Activated CD4-positive, alpha-beta T cell treated with anti-CD3 and anti-CD28 coated beads, Interleukin-2, Interleukin-6, amounts not matched to agents 100 ng/mL and 50 ng/mL, durations not matched to agents 16 hours and 8 hours (primary cell): ENCODE data around the gene CTNNA3.
"Not testable (repeated sequence)": the region's sequence is repeated elsewhere in the genome, so short reads cannot be mapped to it uniquely, and the experiment has no call there.

Experiments
- DNase-seq: peaks from one replicate; pipeline ENCODE4 v3.0.0-alpha.2; 2020

Gene CTNNA3

DNA sequence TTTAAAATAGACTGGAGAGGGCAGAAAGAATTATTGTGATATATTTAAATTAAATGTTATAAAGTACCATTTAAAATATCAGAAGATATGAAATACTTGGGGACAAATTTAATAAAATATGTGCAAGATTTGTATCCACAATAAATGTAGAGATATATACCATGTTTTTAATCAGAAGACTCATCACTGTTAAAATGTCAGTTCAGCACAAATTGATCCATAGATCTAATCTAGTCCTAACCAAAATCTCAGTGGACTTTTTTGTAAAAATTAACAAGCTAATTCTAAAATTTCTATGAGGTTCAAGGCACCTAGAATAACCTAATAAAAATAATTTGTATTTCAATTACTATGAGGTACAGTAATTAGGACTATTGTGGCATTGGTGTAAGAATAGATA lies 96.4 kb downstream of the CTNNA3 start:
- no peak for DNase-seq

DNA sequence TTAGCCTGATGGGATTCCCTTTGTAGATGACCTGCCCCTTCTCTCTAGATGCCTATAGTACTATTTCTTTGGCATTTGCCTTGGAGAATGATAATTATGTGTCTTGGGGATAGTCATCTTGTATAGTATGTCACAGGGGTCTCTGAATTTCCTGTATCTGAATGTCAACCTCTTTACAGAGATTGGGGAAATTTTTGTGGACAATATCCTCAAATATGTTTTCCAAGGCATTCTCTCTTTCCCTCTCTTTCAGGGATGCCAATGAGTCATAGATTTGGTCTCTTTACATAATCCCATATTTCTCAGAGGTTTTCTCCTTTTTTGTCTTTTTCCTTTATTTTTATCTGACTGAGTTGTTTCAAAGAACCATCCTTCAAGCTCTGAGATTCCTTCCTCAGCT lies 99.4 kb downstream of the CTNNA3 start:
- no peak for DNase-seq

- DNase-seq, result no peak
Observed at GRCh38 chr10:67587771-67588170, 108.2 kb downstream of the CTNNA3 start.

GRCh38 chr10:67575532-67575931 lies 120.5 kb downstream of the CTNNA3 start:
- DNase-seq, result no peak

DNA sequence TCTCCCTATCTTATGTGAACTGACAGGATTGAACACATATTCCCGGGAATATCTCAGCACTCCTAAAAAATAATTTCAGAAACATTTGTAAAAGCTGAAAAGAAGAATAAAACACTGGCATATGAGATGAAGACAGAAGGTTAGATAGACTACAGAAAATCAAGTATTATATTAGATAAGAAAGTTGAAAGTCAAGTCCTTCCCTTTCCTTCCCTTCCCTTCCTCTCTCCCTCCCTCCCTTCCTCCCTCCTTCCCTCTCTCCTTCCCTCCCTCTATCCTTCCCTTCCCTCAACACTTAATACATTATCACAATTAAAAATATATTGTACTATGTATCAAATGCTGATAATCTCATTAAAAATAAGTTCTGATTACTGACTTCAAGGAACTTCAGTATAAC lies 122.5 kb downstream of the CTNNA3 start:
- DNase-seq, result no peak

GRCh38 chr10:67571503-67571902 lies 124.5 kb downstream of the CTNNA3 start:
- DNase-seq, result no peak

DNA sequence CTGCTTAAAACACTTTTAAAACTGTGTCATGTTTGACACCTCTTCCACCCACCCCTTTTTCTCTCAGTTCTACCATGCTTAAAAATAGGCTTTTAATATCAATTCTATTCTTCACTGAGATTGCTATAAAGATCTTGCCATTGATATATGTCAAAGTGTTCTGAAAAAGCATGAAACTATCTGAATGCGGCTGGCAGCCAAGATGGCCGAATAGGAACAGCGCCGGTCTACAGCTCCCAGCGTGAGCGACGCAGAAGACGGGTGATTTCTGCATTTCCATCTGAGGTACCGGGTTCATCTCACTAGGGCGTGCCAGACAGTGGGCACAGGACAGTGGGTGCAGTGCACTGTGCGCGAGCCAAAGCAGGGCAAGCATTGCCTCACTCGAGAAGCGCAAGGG lies 137.7 kb downstream of the CTNNA3 start:
- DNase-seq, result not testable (repeated sequence)

DNA sequence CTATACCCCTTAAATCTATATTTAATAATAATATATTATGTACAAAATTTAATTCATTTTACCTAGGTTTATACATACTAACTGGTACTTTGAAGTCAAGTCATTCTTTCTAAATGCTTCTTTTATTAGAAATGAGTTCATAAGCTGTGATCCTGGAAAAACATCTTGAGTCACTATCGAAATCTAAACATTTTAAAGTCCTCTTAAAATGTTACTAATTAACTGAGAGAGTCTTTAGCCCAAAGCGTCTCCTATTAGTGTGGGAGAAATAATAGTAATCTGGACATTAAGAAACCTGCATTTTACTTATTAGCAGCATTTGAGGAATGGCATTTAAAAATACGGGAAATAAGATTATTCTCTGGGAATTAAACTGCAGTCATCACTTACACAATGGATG lies 142.7 kb downstream of the CTNNA3 start:
- no peak for DNase-seq

- DNase-seq, result no peak
Observed at GRCh38 chr10:67550838-67551402, 145.1 kb downstream of the CTNNA3 start.

- no peak for DNase-seq
Observed at GRCh38 chr10:67550046-67550445, 145.9 kb downstream of the CTNNA3 start.

GRCh38 chr10:67549390-67549789 lies 146.6 kb downstream of the CTNNA3 start:
- DNase-seq, result no peak

DNA sequence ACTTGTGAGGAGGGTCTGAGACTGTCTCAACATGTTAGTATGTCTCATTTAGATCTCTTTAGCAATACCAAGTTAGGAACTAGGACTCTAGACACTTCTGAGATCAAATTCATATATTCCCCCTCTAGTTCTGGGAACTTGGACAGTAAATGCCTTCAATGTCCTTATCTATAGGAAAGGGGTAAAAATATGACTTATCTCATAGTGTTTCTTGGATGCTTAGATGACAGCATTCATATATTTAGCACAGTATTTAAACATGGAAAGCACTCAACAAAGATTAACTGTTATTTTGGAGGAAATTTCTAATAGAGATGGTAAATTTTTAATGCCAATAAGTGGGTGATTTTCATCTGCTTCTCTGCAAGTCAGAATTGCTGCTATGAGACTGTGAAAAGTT lies 154.6 kb downstream of the CTNNA3 start:
- DNase-seq, result no peak

DNA sequence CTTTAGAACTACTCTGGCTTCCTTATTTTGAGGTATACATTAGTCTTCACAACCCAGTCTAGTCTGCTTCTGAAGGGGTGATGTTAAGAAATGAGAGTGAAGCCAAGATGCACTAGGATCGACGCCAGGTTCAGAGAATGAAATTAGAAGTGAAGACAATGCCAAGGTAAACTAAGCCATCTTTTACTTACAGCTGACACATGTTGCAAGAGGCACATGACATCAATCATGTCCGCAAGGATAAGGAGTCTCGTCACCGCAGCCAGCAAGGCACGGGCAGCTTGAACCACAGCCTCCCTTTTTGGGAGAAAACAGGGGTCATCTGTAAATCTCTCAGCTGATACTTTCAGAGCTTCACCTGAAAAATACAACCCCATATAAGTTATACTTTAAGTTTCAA lies 156.7 kb downstream of the CTNNA3 start:
- DNase-seq, result no peak

- no peak for DNase-seq
Observed at GRCh38 chr10:67537906-67538305, 158.1 kb downstream of the CTNNA3 start.

DNA sequence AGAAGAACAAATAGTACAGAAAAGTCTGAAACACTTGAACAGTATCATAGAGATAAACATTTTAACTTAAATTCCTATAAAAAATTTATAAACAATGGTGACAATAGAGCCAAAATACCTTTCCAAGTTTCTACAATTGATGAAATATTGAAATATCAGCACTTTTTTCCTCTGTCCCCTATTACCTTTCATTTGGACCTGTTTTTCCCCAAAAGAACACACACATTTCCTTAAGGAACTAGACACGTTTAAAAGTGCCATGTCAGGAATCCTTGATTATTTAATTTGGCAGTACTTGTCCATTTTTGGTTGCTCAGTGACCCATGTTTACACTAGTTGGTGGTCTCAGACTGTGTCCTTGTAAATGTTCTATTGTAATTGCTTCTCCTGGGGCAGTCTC lies 162.6 kb downstream of the CTNNA3 start:
- no peak for DNase-seq

GRCh38 chr10:67530990-67531389 lies 165.0 kb downstream of the CTNNA3 start:
- not testable (repeated sequence) for DNase-seq

DNA sequence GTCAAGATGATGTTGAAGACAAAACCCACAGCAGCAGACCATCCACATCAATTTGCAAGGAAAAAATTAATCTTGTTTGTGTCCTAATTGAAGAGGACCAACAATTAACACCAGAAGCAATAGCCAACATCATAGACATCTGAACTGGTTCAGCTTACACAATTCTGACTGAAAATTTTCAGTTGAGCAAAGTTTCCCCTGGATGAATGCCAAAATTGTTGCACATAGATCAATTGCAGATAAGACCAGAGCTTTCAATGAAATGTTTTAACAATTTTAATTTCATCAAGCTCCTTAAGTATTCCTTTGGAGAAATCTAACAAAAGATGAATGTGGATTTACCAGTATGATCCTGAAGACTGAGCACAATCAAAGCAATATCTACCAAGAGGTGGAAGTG lies 168.6 kb downstream of the CTNNA3 start:
- DNase-seq, result no peak

DNA sequence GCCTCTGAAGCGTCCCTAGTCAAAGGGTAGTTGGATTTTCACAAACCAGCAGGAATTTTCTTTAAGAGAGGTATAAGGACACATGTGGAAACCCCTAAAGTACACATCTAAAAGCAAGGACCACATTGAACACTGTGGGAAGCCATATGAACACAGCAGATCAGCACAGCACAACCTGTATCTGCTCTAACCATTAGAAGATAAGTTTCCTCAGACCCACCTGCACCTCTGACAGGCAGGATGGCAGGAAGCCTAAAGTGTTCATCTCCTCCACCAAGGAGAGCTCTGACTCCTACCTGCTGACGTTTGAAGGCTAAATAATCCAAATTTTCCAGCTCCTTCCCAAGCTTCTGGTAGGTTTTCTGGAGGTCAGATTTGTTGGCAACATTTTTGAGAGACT lies 174.4 kb downstream of the CTNNA3 start:
- no peak for DNase-seq

DNA sequence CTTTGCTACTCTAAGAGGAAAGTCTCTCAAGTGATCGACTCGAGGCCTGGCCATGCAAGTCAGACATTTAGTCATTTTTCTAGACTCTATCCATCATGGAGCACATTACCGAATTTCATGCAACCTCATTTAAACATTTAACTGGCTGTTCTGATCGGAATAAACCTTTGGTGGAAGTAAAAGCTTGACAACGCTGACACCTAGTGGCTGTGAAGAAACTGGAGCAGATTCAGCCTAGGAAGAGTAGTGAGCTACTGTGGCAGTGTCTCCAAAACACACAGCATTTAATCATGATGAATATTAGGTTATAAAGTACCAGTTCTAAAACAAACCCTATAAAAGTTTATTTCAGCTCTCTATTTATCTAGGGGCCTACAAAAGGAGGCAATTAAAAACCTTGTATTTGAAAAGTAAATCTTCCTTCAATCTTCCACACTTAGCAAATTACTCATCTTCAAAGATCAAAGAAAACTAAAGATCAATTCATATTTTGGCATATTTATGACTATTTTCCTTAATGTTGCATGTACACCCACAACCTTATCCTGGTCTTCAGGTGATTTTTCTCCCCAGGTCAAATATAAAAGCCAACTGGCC lies 175.0 kb downstream of the CTNNA3 start:
- peak; percentile 56 for DNase-seq

DNA sequence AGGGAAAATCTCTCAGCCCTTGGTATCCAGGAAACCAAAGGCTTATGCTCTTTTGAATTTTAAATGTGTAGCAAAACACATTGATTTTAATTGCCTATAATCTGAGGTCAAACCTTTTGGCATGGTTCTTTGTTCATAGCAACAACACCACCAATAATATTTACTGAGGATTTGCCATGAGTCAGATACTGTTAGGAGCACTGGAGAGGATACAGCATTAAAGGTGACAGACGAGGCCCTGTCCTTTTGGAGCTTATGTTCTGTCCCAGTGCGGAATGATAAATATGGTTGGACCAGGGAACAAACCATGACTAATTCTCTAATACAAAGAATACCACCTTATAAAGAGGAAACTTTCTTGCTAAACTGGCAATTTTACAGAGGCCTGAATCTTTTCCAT lies 176.6 kb downstream of the CTNNA3 start:
- DNase-seq, result no peak

DNA sequence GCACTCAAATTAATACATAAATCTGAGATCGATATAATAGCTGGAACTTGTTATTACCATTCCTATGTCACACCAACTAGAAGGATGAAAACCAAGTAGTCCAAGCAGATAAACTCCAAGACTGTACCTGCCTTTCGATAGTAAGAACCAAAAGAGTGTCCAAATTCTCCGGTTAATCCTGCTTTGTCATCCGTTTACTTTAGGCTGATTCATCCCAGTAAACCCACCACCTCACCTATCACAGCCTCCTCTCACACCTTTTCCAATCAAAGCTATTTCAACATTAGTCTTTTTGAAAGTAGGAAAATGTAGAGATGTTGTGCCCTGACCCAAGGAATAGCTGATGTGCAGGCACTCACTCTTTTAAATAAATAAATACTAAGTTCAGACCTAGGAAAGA lies 177.2 kb downstream of the CTNNA3 start:
- DNase-seq, result no peak

- no peak for DNase-seq
Observed at GRCh38 chr10:67518043-67518442, 178.0 kb downstream of the CTNNA3 start.

GRCh38 chr10:67506757-67507091 lies 189.3 kb downstream of the CTNNA3 start:
- no peak for DNase-seq

GRCh38 chr10:67506083-67506756 lies 189.8 kb downstream of the CTNNA3 start:
- DNase-seq, result no peak
